ENCODE measurements around the gene KRT72. TPM values are rescaled to one million over a fixed set of nuclear protein-coding genes. Genes with fewer than 3 reads are reported as not detected.

The KRT72 gene
- polyA plus RNA-seq, 6 donors from 2014 or later, result not detected

GRCh38 chr12:52611080-52611468 lies 9.8 kb upstream of the KRT72 start:
- peaks cover 22 to 64% (median 48%) of the 10 kb centered on the region in 3 donors for H3K27me3 Mint-ChIP-seq
- no peaks in the 10 kb centered on the region for H3K9me3 Mint-ChIP-seq
- DNase-seq (no peak), ATAC-seq (ENCODE audit: low read depth in 2 of 2) (no peak)
- no peaks in the 10 kb centered on the region for H3K36me3 Mint-ChIP-seq
- no peak overlapping the region for H3K27ac Mint-ChIP-seq
- H3K4me1 Mint-ChIP-seq, result no peaks in the 10 kb centered on the region
- H3K4me3 Mint-ChIP-seq, result no peak overlapping the region

- no peak for DNase-seq
- no peaks in the 10 kb centered on the region for H3K4me1 Mint-ChIP-seq
Measured at GRCh38 chr12:52608826-52609630, 7.8 kb upstream of the KRT72 start.

GRCh38 chr12:52608161-52608560 lies 6.9 kb upstream of the KRT72 start:
- ATAC-seq (ENCODE audit: low read depth in 2 of 2) (no peak), DNase-seq (no peak)
- Mint-ChIP-seq H3K4me1 (no peaks in the 10 kb centered on the region), H3K36me3 (no peaks in the 10 kb centered on the region), H3K4me3 (no peak overlapping the region), H3K27ac (no peak overlapping the region), H3K27me3 (peaks cover 34 to 43% (median 35%) of the 10 kb centered on the region in 3 donors), H3K9me3 (no peaks in the 10 kb centered on the region)

More at GRCh38 chr12:52608826-52609630, 7.8 kb upstream of the KRT72 start:
- Mint-ChIP-seq H3K27ac (no peak overlapping the region), H3K9me3 (no peaks in the 10 kb centered on the region), H3K27me3 (peaks cover 28 to 48% (median 35%) of the 10 kb centered on the region in 3 donors), H3K4me3 (no peak overlapping the region), H3K36me3 (no peaks in the 10 kb centered on the region)
- ATAC-seq (ENCODE audit: low read depth in 2 of 2), result no peak

GRCh38 chr12:52607314-52607713 lies 6.1 kb upstream of the KRT72 start:
- Mint-ChIP-seq H3K4me1 (no peaks in the 10 kb centered on the region), H3K9me3 (no peaks in the 10 kb centered on the region), H3K4me3 (no peak overlapping the region), H3K27me3 (peaks cover 36 to 51% (median 44%) of the 10 kb centered on the region in 3 donors), H3K36me3 (no peaks in the 10 kb centered on the region), H3K27ac (no peak overlapping the region)
- ATAC-seq (ENCODE audit: low read depth in 2 of 2) (no peak), DNase-seq (no peak)

GRCh38 chr12:52606581-52607218 lies 5.4 kb upstream of the KRT72 start:
- Mint-ChIP-seq H3K36me3 (no peaks in the 10 kb centered on the region), H3K4me3 (no peak overlapping the region)

GRCh38 chr12:52606096-52606495 lies 4.8 kb upstream of the KRT72 start:
- Mint-ChIP-seq H3K36me3 (no peaks in the 10 kb centered on the region), H3K4me3 (no peak overlapping the region), H3K9me3 (no peaks in the 10 kb centered on the region), H3K27ac (no peak overlapping the region), H3K4me1 (no peaks in the 10 kb centered on the region), H3K27me3 (peaks cover 31 to 50% (median 47%) of the 10 kb centered on the region in 3 donors)
- DNase-seq, result no peak
- ATAC-seq (ENCODE audit: low read depth in 2 of 2), result no peak

More at GRCh38 chr12:52606581-52607218, 5.4 kb upstream of the KRT72 start:
- Mint-ChIP-seq H3K27ac (no peak overlapping the region), H3K27me3 (peaks cover 34 to 54% (median 47%) of the 10 kb centered on the region in 3 donors), H3K4me1 (no peaks in the 10 kb centered on the region), H3K9me3 (no peaks in the 10 kb centered on the region)
- DNase-seq, result no peak
- no peak for ATAC-seq (ENCODE audit: low read depth in 2 of 2)

- no peak overlapping the region for H3K4me3 Mint-ChIP-seq
- H3K27me3 Mint-ChIP-seq, result peaks cover 33 to 45% (median 44%) of the 10 kb centered on the region in 3 donors
- ATAC-seq (ENCODE audit: low read depth in 2 of 2) (no peak), DNase-seq (no peak)
- no peaks in the 10 kb centered on the region for H3K4me1 Mint-ChIP-seq
- no peaks in the 10 kb centered on the region for H3K9me3 Mint-ChIP-seq
- no peaks in the 10 kb centered on the region for H3K36me3 Mint-ChIP-seq
- no peak overlapping the region for H3K27ac Mint-ChIP-seq
Measured at GRCh38 chr12:52605542-52605941, 4.3 kb upstream of the KRT72 start.

GRCh38 chr12:52604859-52605258 lies 3.6 kb upstream of the KRT72 start:
- H3K27me3 Mint-ChIP-seq, result peaks cover 40 to 50% (median 44%) of the 10 kb centered on the region in 3 donors
- no peaks in the 10 kb centered on the region for H3K4me1 Mint-ChIP-seq
- ATAC-seq (ENCODE audit: low read depth in 2 of 2) (no peak), DNase-seq (no peak)
- H3K4me3 Mint-ChIP-seq, result no peak overlapping the region
- H3K36me3 Mint-ChIP-seq, result no peaks in the 10 kb centered on the region
- H3K27ac Mint-ChIP-seq, result no peak overlapping the region
- peaks cover 0 to 4% (median 0%) of the 10 kb centered on the region in 7 donors for H3K9me3 Mint-ChIP-seq

GRCh38 chr12:52603314-52603713 lies 2.1 kb upstream of the KRT72 start:
- H3K36me3 Mint-ChIP-seq, result no peaks in the 10 kb centered on the region
- no peak for ATAC-seq (ENCODE audit: low read depth in 2 of 2)
- no peak overlapping the region for H3K4me3 Mint-ChIP-seq
- H3K9me3 Mint-ChIP-seq, result peaks cover 0 to 4% (median 0%) of the 10 kb centered on the region in 7 donors
- H3K4me1 Mint-ChIP-seq, result no peaks in the 10 kb centered on the region
- H3K27me3 Mint-ChIP-seq, result peaks cover 44 to 57% (median 53%) of the 10 kb centered on the region in 3 donors
- no peak for DNase-seq
- H3K27ac Mint-ChIP-seq, result no peak overlapping the region

- Mint-ChIP-seq H3K4me3 (no peak overlapping the region), H3K9me3 (peaks cover 0 to 4% (median 0%) of the 10 kb centered on the region in 7 donors), H3K27ac (no peak overlapping the region), H3K4me1 (no peaks in the 10 kb centered on the region), H3K36me3 (no peaks in the 10 kb centered on the region), H3K27me3 (peaks cover 46 to 58% (median 55%) of the 10 kb centered on the region in 3 donors)
- ATAC-seq (ENCODE audit: low read depth in 2 of 2), result no peak
- DNase-seq, result no peak
Measured at GRCh38 chr12:52602552-52602951, 1.3 kb upstream of the KRT72 start.

- Mint-ChIP-seq H3K27ac (no peak overlapping the region), H3K9me3 (peaks cover 0 to 4% (median 0%) of the 10 kb centered on the region in 7 donors), H3K36me3 (no peaks in the 10 kb centered on the region), H3K4me1 (no peaks in the 10 kb centered on the region), H3K27me3 (peaks cover 50 to 53% (median 51%) of the 10 kb centered on the region in 3 donors), H3K4me3 (no peak overlapping the region)
- ATAC-seq (ENCODE audit: low read depth in 2 of 2) (no peak), DNase-seq (no peak)
Measured at GRCh38 chr12:52601671-52602070, 408 bp upstream of the KRT72 start.

GRCh38 chr12:52600475-52600874 lies 788 bp downstream of the KRT72 start:
- no peaks in the 10 kb centered on the region for H3K4me1 Mint-ChIP-seq
- H3K36me3 Mint-ChIP-seq, result no peaks in the 10 kb centered on the region
- DNase-seq (no peak), ATAC-seq (ENCODE audit: low read depth in 2 of 2) (no peak)
- H3K27me3 Mint-ChIP-seq, result peaks cover 49 to 53% (median 50%) of the 10 kb centered on the region in 3 donors
- no peak overlapping the region for H3K27ac Mint-ChIP-seq
- H3K9me3 Mint-ChIP-seq, result peaks cover 0 to 4% (median 0%) of the 10 kb centered on the region in 7 donors
- H3K4me3 Mint-ChIP-seq, result no peak overlapping the region

- Mint-ChIP-seq H3K27me3 (peaks cover 49 to 53% (median 50%) of the 10 kb centered on the region in 3 donors), H3K36me3 (no peaks in the 10 kb centered on the region), H3K4me1 (no peaks in the 10 kb centered on the region), H3K4me3 (no peak overlapping the region), H3K9me3 (peaks cover 0 to 4% (median 0%) of the 10 kb centered on the region in 7 donors), H3K27ac (no peak overlapping the region)
- ATAC-seq (ENCODE audit: low read depth in 2 of 2), result no peak
- no peak for DNase-seq
Measured at GRCh38 chr12:52600071-52600470, 1.2 kb downstream of the KRT72 start.

- peaks cover 49 to 57% (median 50%) of the 10 kb centered on the region in 3 donors for H3K27me3 Mint-ChIP-seq
- DNase-seq, result no peak
- H3K4me1 Mint-ChIP-seq, result no peaks in the 10 kb centered on the region
- H3K27ac Mint-ChIP-seq, result peak overlapping the region in 1 of 6 donors; percentile 2
- no peak for ATAC-seq (ENCODE audit: low read depth in 2 of 2)
- peaks cover 0 to 6% (median 0%) of the 10 kb centered on the region in 7 donors for H3K9me3 Mint-ChIP-seq
- no peaks in the 10 kb centered on the region for H3K36me3 Mint-ChIP-seq
- no peak overlapping the region for H3K4me3 Mint-ChIP-seq
Measured at GRCh38 chr12:52598966-52599365, 2.3 kb downstream of the KRT72 start.

Measured in naive B cell (primary cell).